ENCODE data around the gene TFDP3. TPM values are rescaled to one million over a fixed set of nuclear protein-coding genes. Genes with fewer than 3 reads are reported as not detected.

TFDP3 gene
- total RNA-seq, 2 experiments from 2014 or later = not detected

DNA sequence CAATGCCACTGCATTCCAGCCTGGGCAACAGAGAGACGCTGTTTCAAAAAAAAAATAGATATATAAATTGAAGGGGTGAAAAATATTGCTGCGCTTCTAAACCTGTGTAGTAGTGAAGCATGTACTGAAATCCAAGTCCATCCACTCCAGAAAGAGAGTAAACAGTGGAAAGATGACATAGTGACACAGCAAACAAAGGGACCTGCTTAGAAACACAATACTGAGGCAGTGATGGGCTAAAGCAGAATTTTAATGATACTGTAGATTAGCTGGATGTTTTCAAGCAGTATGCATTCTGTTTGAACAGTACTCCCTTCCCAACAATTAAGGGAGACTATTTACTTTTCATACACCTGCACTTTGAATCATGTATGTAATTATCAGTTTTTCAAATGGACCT is 42.5 kb downstream of the TFDP3 start:
- Mint-ChIP-seq H3K36me3 (ENCODE audit: low read depth) (no peaks in the 10 kb centered on the region), H3K4me1 (ENCODE audit: low read depth) (no peaks in the 10 kb centered on the region), H3K9me3 (no peaks in the 10 kb centered on the region), H3K27me3 (no peaks in the 10 kb centered on the region), H3K27ac (no peak overlapping the region), H3K4me3 (no peak overlapping the region)
- DNase-seq (no peak), ATAC-seq (ENCODE audit: poor library complexity) (no peak)
- intact Hi-C loops (cut with DNase I, micrococcal nuclease) = no loop called here
- Histone ChIP-seq H3K36me3 (ENCODE audit: insufficient read depth, low read length) (no peaks in the 10 kb centered on the region), H3K4me1 (ENCODE audit: insufficient read depth, low read length) (no peaks in the 10 kb centered on the region), H3K4me3 (ENCODE audit: low read length) (no peak overlapping the region), H3K27ac (ENCODE audit: low read depth in 1 of 2, low read length in 2 of 2) (no peak overlapping the region), H3K9me3 (ENCODE audit: control insufficient read depth in 1 of 2, insufficient read depth in 1 of 2, low read length in 2 of 2) (no peaks in the 10 kb centered on the region), H3K27me3 (ENCODE audit: control insufficient read depth in 1 of 2, insufficient read depth in 2 of 2, low read length in 2 of 2) (no peaks in the 10 kb centered on the region)
- POLR2A ChIA-PET = no interaction called here
- CTCF ChIA-PET = no interaction called here
- TF ChIP-seq, protein P1, sequence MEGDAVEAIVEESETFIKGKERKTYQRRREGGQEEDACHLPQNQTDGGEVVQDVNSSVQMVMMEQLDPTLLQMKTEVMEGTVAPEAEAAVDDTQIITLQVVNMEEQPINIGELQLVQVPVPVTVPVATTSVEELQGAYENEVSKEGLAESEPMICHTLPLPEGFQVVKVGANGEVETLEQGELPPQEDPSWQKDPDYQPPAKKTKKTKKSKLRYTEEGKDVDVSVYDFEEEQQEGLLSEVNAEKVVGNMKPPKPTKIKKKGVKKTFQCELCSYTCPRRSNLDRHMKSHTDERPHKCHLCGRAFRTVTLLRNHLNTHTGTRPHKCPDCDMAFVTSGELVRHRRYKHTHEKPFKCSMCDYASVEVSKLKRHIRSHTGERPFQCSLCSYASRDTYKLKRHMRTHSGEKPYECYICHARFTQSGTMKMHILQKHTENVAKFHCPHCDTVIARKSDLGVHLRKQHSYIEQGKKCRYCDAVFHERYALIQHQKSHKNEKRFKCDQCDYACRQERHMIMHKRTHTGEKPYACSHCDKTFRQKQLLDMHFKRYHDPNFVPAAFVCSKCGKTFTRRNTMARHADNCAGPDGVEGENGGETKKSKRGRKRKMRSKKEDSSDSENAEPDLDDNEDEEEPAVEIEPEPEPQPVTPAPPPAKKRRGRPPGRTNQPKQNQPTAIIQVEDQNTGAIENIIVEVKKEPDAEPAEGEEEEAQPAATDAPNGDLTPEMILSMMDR (IDR thresholded peaks at IDR 0.05) = no peak

DNA sequence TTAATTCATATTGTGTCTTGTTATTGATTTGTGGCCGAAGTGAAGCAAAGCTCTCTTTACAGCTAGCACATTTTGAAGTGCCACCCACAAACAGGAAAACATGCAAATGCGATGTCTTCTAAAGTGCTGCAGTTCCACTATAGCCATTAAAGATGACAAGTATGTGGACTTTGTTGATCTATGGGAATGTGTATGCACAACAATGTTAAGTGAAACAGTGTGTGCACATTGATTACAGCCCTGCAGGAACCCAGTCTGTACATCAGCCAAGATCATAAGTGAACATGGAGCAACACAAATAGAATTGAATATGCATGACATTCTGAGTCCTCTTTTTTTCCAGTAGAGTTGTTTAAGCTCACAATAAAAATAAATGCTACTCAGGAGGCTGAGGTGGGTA is 43.0 kb downstream of the TFDP3 start:
- TF ChIP-seq, protein P1 (IDR thresholded peaks at IDR 0.05) = no peak
- Mint-ChIP-seq H3K27ac (no peak overlapping the region), H3K4me1 (ENCODE audit: low read depth) (no peaks in the 10 kb centered on the region), H3K9me3 (no peaks in the 10 kb centered on the region), H3K36me3 (ENCODE audit: low read depth) (no peaks in the 10 kb centered on the region), H3K27me3 (no peaks in the 10 kb centered on the region), H3K4me3 (no peak overlapping the region)
- no peak for ATAC-seq (ENCODE audit: poor library complexity)
- ChIA-PET POLR2A (no interaction called here), CTCF (no interaction called here)
- no peaks in the 10 kb centered on the region for H3K4me1 ChIP-seq (ENCODE audit: insufficient read depth, low read length)
- H3K36me3 ChIP-seq (ENCODE audit: insufficient read depth, low read length) = no peaks in the 10 kb centered on the region
- no peaks in the 10 kb centered on the region for H3K9me3 ChIP-seq (ENCODE audit: control insufficient read depth in 1 of 2, insufficient read depth in 1 of 2, low read length in 2 of 2)
- intact Hi-C loops (cut with DNase I, micrococcal nuclease) = no loop called here
- no peaks in the 10 kb centered on the region for H3K27me3 ChIP-seq (ENCODE audit: control insufficient read depth in 1 of 2, insufficient read depth in 2 of 2, low read length in 2 of 2)
- no peak overlapping the region for H3K27ac ChIP-seq (ENCODE audit: low read depth in 1 of 2, low read length in 2 of 2)
- H3K4me3 ChIP-seq (ENCODE audit: low read length) = no peak overlapping the region
- DNase-seq = no peak

DNA sequence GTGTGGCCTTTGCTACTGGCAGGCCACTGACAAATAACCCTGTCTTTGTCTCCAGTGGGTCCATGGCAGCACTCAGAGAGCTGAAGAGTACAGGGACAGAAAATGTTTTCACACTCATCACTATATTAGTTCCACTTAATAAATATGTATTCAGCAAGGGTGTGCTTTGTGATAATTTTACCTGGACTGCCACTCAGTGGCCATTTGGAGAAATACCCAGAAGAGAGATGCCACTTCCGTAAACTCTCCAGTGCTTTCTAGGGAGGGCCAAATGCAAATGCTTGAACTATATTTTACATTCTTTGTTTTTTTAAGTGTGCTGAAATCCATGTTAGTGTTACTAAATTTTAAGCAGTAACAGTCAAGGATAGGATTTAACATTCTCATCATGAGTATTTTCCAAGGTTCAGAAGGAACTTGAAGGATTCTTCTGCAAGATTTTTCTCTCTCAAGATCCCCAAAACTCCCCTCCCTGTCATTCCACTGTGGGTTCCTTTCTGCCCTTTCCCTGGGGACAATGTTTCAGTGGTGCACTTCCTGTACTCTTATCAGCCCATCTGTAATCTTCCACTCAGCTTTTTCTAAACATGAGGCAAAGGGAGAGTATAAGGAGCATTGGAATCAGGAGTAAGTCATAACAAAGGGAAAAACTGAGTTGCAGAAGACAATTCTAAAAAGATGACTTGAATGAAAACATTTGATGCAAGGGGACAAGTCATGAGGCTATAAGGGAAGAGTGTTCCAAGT is 46.0 kb downstream of the TFDP3 start:
- TF ChIP-seq, protein P1 (IDR thresholded peaks at IDR 0.05) = no peak
- no peak for DNase-seq
- CTCF ChIA-PET = no interaction called here
- POLR2A ChIA-PET = no interaction called here
- Mint-ChIP-seq H3K27me3 (no peaks in the 10 kb centered on the region), H3K36me3 (ENCODE audit: low read depth) (no peaks in the 10 kb centered on the region), H3K27ac (no peak overlapping the region), H3K9me3 (no peaks in the 10 kb centered on the region), H3K4me3 (no peak overlapping the region), H3K4me1 (ENCODE audit: low read depth) (no peaks in the 10 kb centered on the region)
- Histone ChIP-seq H3K4me3 (ENCODE audit: low read length) (no peak overlapping the region), H3K27ac (ENCODE audit: low read depth in 1 of 2, low read length in 2 of 2) (no peak overlapping the region), H3K4me1 (ENCODE audit: insufficient read depth, low read length) (no peaks in the 10 kb centered on the region), H3K36me3 (ENCODE audit: insufficient read depth, low read length) (no peaks in the 10 kb centered on the region), H3K27me3 (ENCODE audit: control insufficient read depth in 1 of 2, insufficient read depth in 2 of 2, low read length in 2 of 2) (no peaks in the 10 kb centered on the region), H3K9me3 (ENCODE audit: control insufficient read depth in 1 of 2, insufficient read depth in 1 of 2, low read length in 2 of 2) (no peaks in the 10 kb centered on the region)
- no peak for ATAC-seq (ENCODE audit: poor library complexity)
- intact Hi-C loops (cut with DNase I, micrococcal nuclease) = no loop called here

Other genes with a start within 250 kb of the TFDP3 start
- not detected for gene USP26, start 121.2 kb downstream of the TFDP3 start, total RNA-seq
- not detected for gene GPC4, start 197.1 kb upstream of the TFDP3 start, total RNA-seq

Data from CD4-positive, alpha-beta T cell (primary cell).